ENCODE results near the gene ZFAND6. TPM values are rescaled to one million over a fixed set of nuclear protein-coding genes. Genes with fewer than 3 reads are reported as not detected.
A peak's percentile ranks its signal among the peaks of the same experiment; 100 is the strongest.
"Not testable (repeated sequence)": the region's sequence is repeated elsewhere in the genome, so short reads cannot be mapped to it uniquely, and the experiment has no call there.

Gene ZFAND6
- 102 and 110 TPM in 2 replicates for polyA plus RNA-seq (2013)

- Histone ChIP-seq H3K27me3 (ENCODE audit: insufficient read depth, low read length) (no peaks in the 10 kb centered on the region), H3K4me2 (ENCODE audit: low read length) (peak within 1 kb of the TSS; percentile 97), H3K79me1 (ENCODE audit: low read length) (peaks cover 5% of the 10 kb centered on the region), H3K4me3 (ENCODE audit: low read depth, low read length) (peak within 1 kb of the TSS; percentile 96), H3K4ac (ENCODE audit: low read depth, low read length) (peak within 1 kb of the TSS; percentile 86), H3K18ac (ENCODE audit: low read length) (peak within 1 kb of the TSS; percentile 88), H3K9ac (ENCODE audit: low read length) (peak within 1 kb of the TSS; percentile 76), H3K23ac (ENCODE audit: low read length) (no peak within 1 kb of the TSS), H3K9me3 (ENCODE audit: insufficient read depth, low read depth, low read length) (no peaks in the 10 kb centered on the region), H3K4me1 (ENCODE audit: control insufficient read depth in 1 of 2, insufficient read depth in 2 of 2, low read length in 2 of 2) (peaks cover 5 to 6% of the 10 kb centered on the region in 2 experiments), H4K8ac (ENCODE audit: low read depth, low read length) (peak within 1 kb of the TSS; percentile 85), H4K12ac (ENCODE audit: low read depth, low read length) (peak within 1 kb of the TSS; percentile 87), H2BK12ac (ENCODE audit: low read length) (no peak within 1 kb of the TSS), H3K36me3 (ENCODE audit: control insufficient read depth in 1 of 2, insufficient read depth in 2 of 2, low read length in 2 of 2) (no peaks in the 10 kb centered on the region), H2BK120ac (ENCODE audit: insufficient read depth, low read length, poor library complexity) (peak within 1 kb of the TSS; percentile 84), H2AK5ac (ENCODE audit: low read length) (no peak within 1 kb of the TSS), H4K91ac (ENCODE audit: low read depth, low read length) (peak within 1 kb of the TSS; percentile 86), H3K14ac (ENCODE audit: low read length) (peak within 1 kb of the TSS; percentile 87), H2BK5ac (ENCODE audit: low read depth, low read length, poor library complexity) (peak within 1 kb of the TSS; percentile 94), H3K27ac (ENCODE audit: low read depth, low read length) (peak within 1 kb of the TSS; percentile 90), H3K79me2 (ENCODE audit: control insufficient read depth, insufficient read depth, low read length, poor library complexity) (peaks cover 2% of the 10 kb centered on the region), H2AFZ (ENCODE audit: insufficient read depth, low read length, poor library complexity) (peak within 1 kb of the TSS; percentile 93)
- no CpG with 5 or more reads among the region's 74 CpGs for WGBS (ENCODE audit: extremely low coverage, insufficient coverage, insufficient read length)
- DNase-seq = peak; percentile 95 to 99
These were observed at the start of gene ZFAND6 for GRCh38 chr15:80058851-80059785. ZFAND6 (plus strand) TSS chr15:80059676; CDS start chr15:80120345, 60,669 bp downstream.

GRCh38 chr15:80010131-80010673 lies 49.3 kb upstream of the ZFAND6 start:
- H3K23ac ChIP-seq (ENCODE audit: low read length) = no peak overlapping the region
- no peaks in the 10 kb centered on the region for H3K9me3 ChIP-seq (ENCODE audit: insufficient read depth, low read depth, low read length)
- no peak overlapping the region for H4K12ac ChIP-seq (ENCODE audit: low read depth, low read length)
- no peak overlapping the region for H3K9ac ChIP-seq (ENCODE audit: low read length)
- no peaks in the 10 kb centered on the region for H3K27me3 ChIP-seq (ENCODE audit: insufficient read depth, low read length)
- H3K4ac ChIP-seq (ENCODE audit: low read depth, low read length) = no peak overlapping the region
- H3K18ac ChIP-seq (ENCODE audit: low read length) = no peak overlapping the region
- no peak overlapping the region for H3K4me2 ChIP-seq (ENCODE audit: low read length)
- H3K79me1 ChIP-seq (ENCODE audit: low read length) = no peaks in the 10 kb centered on the region
- no peak overlapping the region for H3K27ac ChIP-seq (ENCODE audit: low read depth, low read length)
- H2BK5ac ChIP-seq (ENCODE audit: low read depth, low read length, poor library complexity) = no peak overlapping the region
- no peak overlapping the region for H2AK5ac ChIP-seq (ENCODE audit: low read length)
- no peaks in the 10 kb centered on the region for H3K79me2 ChIP-seq (ENCODE audit: control insufficient read depth, insufficient read depth, low read length, poor library complexity)
- H4K91ac ChIP-seq (ENCODE audit: low read depth, low read length) = no peak overlapping the region
- no peak overlapping the region for H4K8ac ChIP-seq (ENCODE audit: low read depth, low read length)
- DNase-seq = no peak
- no peak overlapping the region for H2BK120ac ChIP-seq (ENCODE audit: insufficient read depth, low read length, poor library complexity)
- H2BK12ac ChIP-seq (ENCODE audit: low read length) = no peak overlapping the region
- no peaks in the 10 kb centered on the region for H3K36me3 ChIP-seq (ENCODE audit: control insufficient read depth in 1 of 2, insufficient read depth in 2 of 2, low read length in 2 of 2)
- H3K14ac ChIP-seq (ENCODE audit: low read length) = no peak overlapping the region
- H3K4me1 ChIP-seq (ENCODE audit: control insufficient read depth in 1 of 2, insufficient read depth in 2 of 2, low read length in 2 of 2) = no peaks in the 10 kb centered on the region
- H3K4me3 ChIP-seq (ENCODE audit: low read depth, low read length) = no peak overlapping the region
- H2AFZ ChIP-seq (ENCODE audit: insufficient read depth, low read length, poor library complexity) = no peak overlapping the region
- no CpG with 5 or more reads among the region's 6 CpGs for WGBS (ENCODE audit: extremely low coverage, insufficient coverage, insufficient read length)

- H4K12ac ChIP-seq (ENCODE audit: low read depth, low read length); H3K18ac ChIP-seq (ENCODE audit: low read length): not testable (repeated sequence)
- WGBS (ENCODE audit: extremely low coverage, insufficient coverage, insufficient read length) = no CpG with 5 or more reads among the region's 9 CpGs
These were observed 48.4 kb upstream of the ZFAND6 start for GRCh38 chr15:80011041-80011523.

DNA sequence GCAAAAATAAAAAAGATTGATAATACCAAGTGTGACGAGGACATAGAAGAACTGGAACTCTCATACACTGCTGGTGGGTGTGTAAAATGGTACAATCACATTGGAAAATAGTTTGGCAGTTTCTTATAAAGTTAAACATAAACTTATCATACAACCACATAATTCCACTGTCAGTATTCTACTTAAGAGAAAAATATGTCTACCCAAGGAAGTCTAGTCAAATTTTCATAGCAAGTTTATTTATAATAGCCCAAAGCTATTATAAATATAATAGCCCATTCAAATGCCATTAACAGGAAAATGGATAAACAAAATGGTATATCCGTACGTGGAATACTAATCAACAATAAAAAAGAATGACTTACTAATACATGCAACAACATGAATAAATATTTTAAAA lies 47.9 kb upstream of the ZFAND6 start:
- Histone ChIP-seq H3K9ac (ENCODE audit: low read length) (no peak overlapping the region), H3K4ac (ENCODE audit: low read depth, low read length) (no peak overlapping the region), H3K18ac (ENCODE audit: low read length) (no peak overlapping the region), H3K4me2 (ENCODE audit: low read length) (no peak overlapping the region), H3K4me1 (ENCODE audit: control insufficient read depth in 1 of 2, insufficient read depth in 2 of 2, low read length in 2 of 2) (no peaks in the 10 kb centered on the region), H2AK5ac (ENCODE audit: low read length) (no peak overlapping the region), H4K8ac (ENCODE audit: low read depth, low read length) (no peak overlapping the region), H3K9me3 (ENCODE audit: insufficient read depth, low read depth, low read length) (no peaks in the 10 kb centered on the region), H3K23ac (ENCODE audit: low read length) (no peak overlapping the region), H3K79me2 (ENCODE audit: control insufficient read depth, insufficient read depth, low read length, poor library complexity) (no peaks in the 10 kb centered on the region), H2BK12ac (ENCODE audit: low read length) (no peak overlapping the region), H3K27me3 (ENCODE audit: insufficient read depth, low read length) (no peaks in the 10 kb centered on the region), H4K91ac (ENCODE audit: low read depth, low read length) (no peak overlapping the region), H2BK5ac (ENCODE audit: low read depth, low read length, poor library complexity) (no peak overlapping the region), H3K36me3 (ENCODE audit: control insufficient read depth in 1 of 2, insufficient read depth in 2 of 2, low read length in 2 of 2) (no peaks in the 10 kb centered on the region), H2BK120ac (ENCODE audit: insufficient read depth, low read length, poor library complexity) (no peak overlapping the region), H3K27ac (ENCODE audit: low read depth, low read length) (no peak overlapping the region), H2AFZ (ENCODE audit: insufficient read depth, low read length, poor library complexity) (no peak overlapping the region), H3K14ac (ENCODE audit: low read length) (no peak overlapping the region), H3K79me1 (ENCODE audit: low read length) (no peaks in the 10 kb centered on the region), H4K12ac (ENCODE audit: low read depth, low read length) (no peak overlapping the region), H3K4me3 (ENCODE audit: low read depth, low read length) (no peak overlapping the region)
- DNase-seq = no peak
- no CpG with 5 or more reads among the region's 3 CpGs for WGBS (ENCODE audit: extremely low coverage, insufficient coverage, insufficient read length)

More at GRCh38 chr15:80011041-80011523, 48.4 kb upstream of the ZFAND6 start:
- not testable (repeated sequence) for H3K79me1 ChIP-seq (ENCODE audit: low read length); H3K79me2 ChIP-seq (ENCODE audit: control insufficient read depth, insufficient read depth, low read length, poor library complexity); H3K23ac ChIP-seq (ENCODE audit: low read length); H4K8ac ChIP-seq (ENCODE audit: low read depth, low read length); H2BK120ac ChIP-seq (ENCODE audit: insufficient read depth, low read length, poor library complexity); H3K4me2 ChIP-seq (ENCODE audit: low read length); H3K4me1 ChIP-seq (ENCODE audit: control insufficient read depth in 1 of 2, insufficient read depth in 2 of 2, low read length in 2 of 2); H2AFZ ChIP-seq (ENCODE audit: insufficient read depth, low read length, poor library complexity); H2BK12ac ChIP-seq (ENCODE audit: low read length); DNase-seq; H3K27me3 ChIP-seq (ENCODE audit: insufficient read depth, low read length); H3K36me3 ChIP-seq (ENCODE audit: control insufficient read depth in 1 of 2, insufficient read depth in 2 of 2, low read length in 2 of 2); H2BK5ac ChIP-seq (ENCODE audit: low read depth, low read length, poor library complexity); H3K27ac ChIP-seq (ENCODE audit: low read depth, low read length); H3K4ac ChIP-seq (ENCODE audit: low read depth, low read length); H3K9ac ChIP-seq (ENCODE audit: low read length); H2AK5ac ChIP-seq (ENCODE audit: low read length); H3K14ac ChIP-seq (ENCODE audit: low read length); H3K9me3 ChIP-seq (ENCODE audit: insufficient read depth, low read depth, low read length); H4K91ac ChIP-seq (ENCODE audit: low read depth, low read length); H3K4me3 ChIP-seq (ENCODE audit: low read depth, low read length)
